PFSK-1 (cell line): Measurements from ENCODE around the gene SMC4.

ENCODE experiments used
- POLR2AphosphoS5 ChIP-seq: IDR thresholded peaks from 2 replicates; pipeline ENCODE4 v1.6.1; 2012; ENCODE audit warnings: low read depth, mild to moderate bottlenecking, control low read depth, low read length, moderate library complexity
- REST ChIP-seq, 2 experiments: IDR thresholded peaks; 2 replicates each; pipeline versions ENCODE4 v1.6.1 to v1.8.0; 2011 to 2012; ENCODE audit warnings: low read depth in 2 of 2, low read length in 2 of 2, control low read depth in 1 of 2, inconsistent platforms in 1 of 2, mild to moderate bottlenecking in 1 of 2, moderate library complexity in 1 of 2; ENCODE audit not compliant: insufficient read depth in 1 of 2
- SIN3A ChIP-seq: IDR thresholded peaks from 2 replicates; pipeline ENCODE4 v1.6.1; 2012; ENCODE audit warnings: mild to moderate bottlenecking, low read length, moderate library complexity, borderline replicate concordance; ENCODE audit not compliant: insufficient read depth

GRCh38 chr3:160446522-160447056 lies 47.1 kb downstream of the SMC4 start:
- TF ChIP-seq POLR2AphosphoS5, result no peak
- no peak for TF ChIP-seq REST (IDR thresholded peaks at IDR 0.05; ENCODE audit: insufficient read depth in 1 of 2, low read depth in 2 of 2, low read length in 2 of 2)
- no peak for TF ChIP-seq SIN3A
